ENCODE results near the gene TBXAS1.

DNA sequence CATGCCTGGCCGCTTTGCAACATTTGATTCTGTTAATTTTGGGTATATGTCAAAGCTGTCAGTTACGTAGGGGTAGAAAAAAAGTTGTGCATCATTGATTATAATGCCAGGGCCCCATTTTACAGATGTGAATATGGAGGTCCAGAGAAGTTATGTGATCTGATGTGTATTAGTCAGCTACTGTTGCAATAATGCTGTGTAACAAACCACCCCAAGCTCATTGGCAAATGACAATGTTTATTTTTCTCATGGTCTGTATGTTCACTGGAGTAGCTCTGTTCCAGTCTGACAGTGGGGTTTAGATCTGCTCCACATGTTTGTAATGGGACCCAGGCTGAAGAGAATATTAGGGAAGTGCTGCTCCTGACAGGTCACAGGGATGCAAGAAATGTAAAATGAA is 19.2 kb downstream of the TBXAS1 start:
- TF ChIP-seq, protein P1, sequence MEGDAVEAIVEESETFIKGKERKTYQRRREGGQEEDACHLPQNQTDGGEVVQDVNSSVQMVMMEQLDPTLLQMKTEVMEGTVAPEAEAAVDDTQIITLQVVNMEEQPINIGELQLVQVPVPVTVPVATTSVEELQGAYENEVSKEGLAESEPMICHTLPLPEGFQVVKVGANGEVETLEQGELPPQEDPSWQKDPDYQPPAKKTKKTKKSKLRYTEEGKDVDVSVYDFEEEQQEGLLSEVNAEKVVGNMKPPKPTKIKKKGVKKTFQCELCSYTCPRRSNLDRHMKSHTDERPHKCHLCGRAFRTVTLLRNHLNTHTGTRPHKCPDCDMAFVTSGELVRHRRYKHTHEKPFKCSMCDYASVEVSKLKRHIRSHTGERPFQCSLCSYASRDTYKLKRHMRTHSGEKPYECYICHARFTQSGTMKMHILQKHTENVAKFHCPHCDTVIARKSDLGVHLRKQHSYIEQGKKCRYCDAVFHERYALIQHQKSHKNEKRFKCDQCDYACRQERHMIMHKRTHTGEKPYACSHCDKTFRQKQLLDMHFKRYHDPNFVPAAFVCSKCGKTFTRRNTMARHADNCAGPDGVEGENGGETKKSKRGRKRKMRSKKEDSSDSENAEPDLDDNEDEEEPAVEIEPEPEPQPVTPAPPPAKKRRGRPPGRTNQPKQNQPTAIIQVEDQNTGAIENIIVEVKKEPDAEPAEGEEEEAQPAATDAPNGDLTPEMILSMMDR (IDR thresholded peaks at IDR 0.05) = no peak
- no peak for TF ChIP-seq POLR2A (IDR thresholded peaks at IDR 0.05)

All from transverse colon (tissue), 3 donors.